K562 (cell line): Measurements from ENCODE around the gene CDPF1. TPM values are rescaled to one million over a fixed set of nuclear protein-coding genes. Genes with fewer than 3 reads are reported as not detected.

ENCODE experiments used
- ATAC-seq: fragments of 200-7000 bp; cut with Tn5 transposase; 3 replicates; pipeline ENCODE4 v1.9.1; 2020; ENCODE audit warnings: moderate library complexity
- BruUV-seq: library from RNA; stranded (reverse); fragments of 400-500 nt; replicated peaks from 2 replicates; lab custom pipeline; 2021; lab: Mats Ljungman, UMichigan
- CTCF ChIA-PET: fragments of 300-600 bp; formaldehyde crosslinking; extraction: SDS; loops from one replicate; lab custom pipeline; 2021; ENCODE audit warnings: low intra/inter-chr PET ratio; lab: Yijun Ruan, JAX
- POLR2A ChIA-PET: fragments of 300-600, 350-650 bp; sonication (Branson Sonifier 250); formaldehyde crosslinking; extraction: SDS; loops from one replicate; lab custom pipeline; 2021; ENCODE audit warnings: antibody characterized with exemption, inconsistent platforms; lab: Yijun Ruan, JAX
- DNase-seq, 4 experiments: peaks; one replicate each; pipeline versions ENCODE4 v3.0.0 to v3.0.0-alpha.2; 2011 to 2018; ENCODE audit warnings: low spot score in 3 of 4, mixed read lengths in 3 of 4; ENCODE audit errors: extremely low read depth in 1 of 4
- FAIRE-seq: peaks from 2 replicates; lab custom pipeline; 2011; peaks lifted over from hg19 to GRCh38; lab: Jason Lieb, UNC
- H2AFZ ChIP-seq: 2 replicates; pipeline ENCODE4 v1.6.0; 2011; ENCODE audit warnings: low read depth, low read length, control low read depth, inconsistent platforms
- H3K27ac ChIP-seq: fragments of 200-600 bp; 3 replicates; pipeline ENCODE4 v1.8.0; 2011; ENCODE audit warnings: low read depth, mild to moderate bottlenecking, control low read depth, inconsistent platforms, low read length, moderate library complexity, mixed read lengths; ENCODE audit errors: extremely low read depth
- H3K27me3 ChIP-seq, 2 experiments: fragments of 300-600 bp in 1 of 2; 2 replicates in 1 of 2; 3 replicates in 1 of 2; pipeline versions ENCODE4 v1.6.0 to v1.8.0; 2011; ENCODE audit warnings: inconsistent platforms in 2 of 2, low read length in 2 of 2, mild to moderate bottlenecking in 1 of 2, mixed read lengths in 1 of 2, moderate library complexity in 1 of 2; ENCODE audit not compliant: control insufficient read depth in 2 of 2, insufficient read depth in 2 of 2
- H3K36me3 ChIP-seq: fragments of 300-600 bp; 3 replicates; pipeline ENCODE4 v1.8.0; 2011; ENCODE audit warnings: mild to moderate bottlenecking, low read length, inconsistent platforms; ENCODE audit not compliant: control insufficient read depth, insufficient read depth
- H3K4me1 ChIP-seq, 2 experiments: fragments of 200-600 bp in 1 of 2; replicated peaks in 1 of 2; 2 replicates in 1 of 2; 3 replicates in 1 of 2; pipeline versions ENCODE4 v1.5.1 to v1.8.0; 2011; ENCODE audit warnings: inconsistent platforms in 2 of 2, low read length in 2 of 2, mild to moderate bottlenecking in 1 of 2, mixed read lengths in 1 of 2, moderate library complexity in 1 of 2; ENCODE audit not compliant: control insufficient read depth in 2 of 2, insufficient read depth in 2 of 2
- H3K4me2 ChIP-seq: 2 replicates; pipeline ENCODE4 v1.6.1; 2011; ENCODE audit warnings: low read length, control low read depth, inconsistent platforms, mixed read lengths; ENCODE audit not compliant: insufficient read depth
- H3K4me3 ChIP-seq: fragments of 200-600 bp; sonication (generic), shearing (Covaris generic); 2 replicates; pipeline ENCODE4 v1.5.1; 2016; ENCODE audit warnings: control low read depth, inconsistent platforms
- H3K79me2 ChIP-seq: fragments of 200-600 bp; 3 replicates; pipeline ENCODE4 v1.8.0; 2011; ENCODE audit warnings: low read length, inconsistent platforms; ENCODE audit not compliant: control insufficient read depth, insufficient read depth
- H3K9ac ChIP-seq, 2 experiments: 2 replicates each; pipeline versions ENCODE4 v1.6.0 to v1.6.1; 2011; ENCODE audit warnings: low read depth in 2 of 2, low read length in 2 of 2, control low read depth in 1 of 2, inconsistent platforms in 1 of 2, mild to moderate bottlenecking in 1 of 2, mixed read lengths in 1 of 2; ENCODE audit not compliant: insufficient read depth in 1 of 2
- H3K9me1 ChIP-seq: one replicate; pipeline ENCODE4 v1.6.0; 2011; ENCODE audit warnings: inconsistent platforms, mild to moderate bottlenecking, low read length, moderate library complexity; ENCODE audit not compliant: control insufficient read depth, insufficient read depth
- H3K9me3 ChIP-seq: replicated peaks from 2 replicates; pipeline ENCODE4 v1.5.1; 2011; ENCODE audit warnings: low read depth, low read length, inconsistent platforms; ENCODE audit not compliant: control insufficient read depth, insufficient read depth
- H4K20me1 ChIP-seq: replicated peaks from 2 replicates; pipeline ENCODE4 v1.6.1; 2011; ENCODE audit warnings: low read length, inconsistent platforms, mixed read lengths; ENCODE audit not compliant: control insufficient read depth, insufficient read depth
- BRD4 ChIP-seq: fragments of 200-600 bp; sonication (generic); IDR thresholded peaks from 2 replicates; pipeline ENCODE4 v1.6.1; 2017; ENCODE audit warnings: inconsistent platforms
- CBX5 ChIP-seq: IDR thresholded peaks from 2 replicates; pipeline ENCODE4 v1.6.1; 2014; ENCODE audit warnings: low read depth, borderline replicate concordance
- EP400 ChIP-seq: fragments of 450-650 bp; IDR thresholded peaks from 2 replicates; pipeline ENCODE4 v1.6.1; 2017; ENCODE audit warnings: antibody characterized with exemption, mild to moderate bottlenecking, moderate library complexity
- ESRRA ChIP-seq: fragments of 450-650 bp; IDR thresholded peaks from 2 replicates; pipeline ENCODE4 v1.6.1; 2014; ENCODE audit warnings: low read depth, mild to moderate bottlenecking, moderate library complexity, borderline replicate concordance
- FOS ChIP-seq: IDR thresholded peaks from 3 replicates; pipeline ENCODE4 v1.6.1; 2011; ENCODE audit not compliant: insufficient read length; ENCODE audit errors: extremely low read depth
- TBP ChIP-seq: optimal IDR thresholded peaks from 2 replicates; pipeline ENCODE3; 2011; ENCODE audit warnings: low read depth, low read length, improper control_type of control experiment
- TEAD2 ChIP-seq: fragments of 450-650 bp; IDR thresholded peaks from 2 replicates; pipeline ENCODE4 v1.6.1; 2016; ENCODE audit warnings: missing genetic modification characterization, control low read depth, missing compliant biosample characterization
- TFAP4 ChIP-seq: sonication (generic); formaldehyde crosslinking; IDR thresholded peaks from 2 replicates; pipeline ENCODE4 v1.8.0; 2022; ENCODE audit warnings: missing genetic modification reagents, mild to moderate bottlenecking, moderate library complexity, borderline replicate concordance
- ZKSCAN1 ChIP-seq: fragments of 150-350 bp; IDR thresholded peaks from 2 replicates; pipeline ENCODE4 v1.6.1; 2016; ENCODE audit warnings: low read depth, low read length
- ZKSCAN3 ChIP-seq: fragments of 250-450 bp; sonication (Bioruptor Pico); IDR thresholded peaks from 2 replicates; pipeline ENCODE4 v1.4.0; 2020
- ZNF740 ChIP-seq, 3 experiments: fragments of 200-800 bp in 1 of 3; sonication (Bioruptor generic) in 1 of 3; sonication (generic) in 1 of 3; formaldehyde crosslinking in 1 of 3; IDR thresholded peaks; 2 replicates each; pipeline versions ENCODE4 v1.6.1 to v1.8.0; 2016 to 2022; ENCODE audit warnings: mild to moderate bottlenecking in 2 of 3, missing compliant biosample characterization in 2 of 3, missing genetic modification characterization in 2 of 3, missing genetic modification reagents in 1 of 3
- WGBS: fragments of 100-300 bp; shearing (Covaris generic); methylation state at CpG from one replicate; pipeline ENCODE4 v1.1.6; 2016; ENCODE audit warnings: low coverage, mixed read lengths; ENCODE audit not compliant: insufficient coverage; ENCODE audit errors: missing lambda C conversion rate; 5-methylcytosine and 5-hydroxymethylcytosine counted together
- in situ Hi-C: fragments of 300-500 bp; cut with MboI; formaldehyde crosslinking; loops from 4 replicates; pipeline ENCODE4 v1.15.0; 2018; ENCODE audit warnings: inconsistent platforms, mixed read lengths
- intact Hi-C: fragments of 100-400 bp; cut with micrococcal nuclease; formaldehyde crosslinking; loops from 2 replicates; pipeline ENCODE4 v1.14.2; 2022
- polyA plus RNA-seq, 8 experiments: library from polyadenylated mRNA; depleted of rRNA in 4 of 8; stranded (reverse) in 5 of 8; unstranded in 3 of 8; fragments of >200 nt; fragmentation: Nextera tagmentation in 2 of 8; fragmentation: Illumina TruSeq in 1 of 8; extraction: Ambion mirVana in 2 of 8; extraction: Trizol in 1 of 8; gene quantifications; 2 replicates each; pipeline versions ENCODE4 v1.2.1 to v1.2.3, GENCODE V29; 2011 to 2014; ENCODE audit warnings: inconsistent platforms in 1 of 8, missing spikeins in 1 of 8
- total RNA-seq, 7 experiments: library from RNA; depleted of rRNA in 6 of 7; stranded (reverse); fragments of >200 nt in 6 of 7; fragmentation: Illumina TruSeq in 2 of 7; extraction: Trizol in 2 of 7; gene quantifications; 2 replicates each; pipeline versions ENCODE4 v1.2.1 to v1.2.3, GENCODE V29; 2011 to 2021; ENCODE audit warnings: low replicate concordance in 1 of 7

Gene CDPF1
- total and polyA plus RNA-seq, 9 of the 15 experiments (the other 6 are each of a cell fraction or from before 2014, with no cell fraction given): 0.84 to 19.5 (median 9.1) TPM

GRCh38 chr22:46260038-46260437 is 9.9 kb upstream of the CDPF1 start:
- intact Hi-C loops: no loop called here
- Histone ChIP-seq H3K79me2 (no peaks in the 10 kb centered on the region), H3K4me2 (no peak overlapping the region), H3K27me3 (no peaks in the 10 kb centered on the region), H3K27ac (no peak overlapping the region)
- no TSS peak for BruUV-seq
- TF ChIP-seq TEAD2 (tag) (no peak), BRD4 (no peak), CBX5 (no peak), ESRRA (no peak), TFAP4 (CRISPR knock-in tag) (no peak), TBP (no peak), ZKSCAN1 (no peak), EP400 (no peak), FOS (no peak), ZNF740 (CRISPR knock-in tag; IDR thresholded peaks at IDR 0.05) (no peak), ZNF740 (tag; IDR thresholded peaks at IDR 0.05) (no peak), ZKSCAN3 (CRISPR knock-in tag) (no peak)
- TF ChIP-seq, all 486 proteins: peak for 0
- ChIA-PET POLR2A (interaction anchor here (0.6 kb wide), 1 partner anchor 128 kb away, joined by 4 read pairs; no protein-coding TSS in a partner anchor), CTCF (no interaction called here)
- Histone ChIP-seq H3K4me3 (no peak overlapping the region), H2AFZ (no peak overlapping the region), H3K9me3 (peaks cover 3% of the 10 kb centered on the region), H3K9ac (no peak overlapping the region), H4K20me1 (no peaks in the 10 kb centered on the region), H3K4me1 (peaks cover 0 to 8% of the 10 kb centered on the region in 2 experiments; a peak in 2 of 5 replicates), H3K9me1 (no peaks in the 10 kb centered on the region), H3K36me3 (no peaks in the 10 kb centered on the region; the same call in 2 of the 3 replicates)
- 6% methylated on average over 6 of the region's 6 CpGs for WGBS
- FAIRE-seq (no peak), DNase-seq (no peak), ATAC-seq (no peak)
- in situ Hi-C loops: no loop called here
